Activated gamma-delta T cell treated with anti-CD3 and anti-CD28 coated beads, Interleukin-2, amount 50 U/mL, for 16 hours (primary cell): ENCODE results near the gene RGS6.

ENCODE experiments used
- DNase-seq: peaks from one replicate; pipeline ENCODE4 v3.0.0-alpha.2; 2020; ENCODE audit warnings: low read depth

RGS6 gene

DNA sequence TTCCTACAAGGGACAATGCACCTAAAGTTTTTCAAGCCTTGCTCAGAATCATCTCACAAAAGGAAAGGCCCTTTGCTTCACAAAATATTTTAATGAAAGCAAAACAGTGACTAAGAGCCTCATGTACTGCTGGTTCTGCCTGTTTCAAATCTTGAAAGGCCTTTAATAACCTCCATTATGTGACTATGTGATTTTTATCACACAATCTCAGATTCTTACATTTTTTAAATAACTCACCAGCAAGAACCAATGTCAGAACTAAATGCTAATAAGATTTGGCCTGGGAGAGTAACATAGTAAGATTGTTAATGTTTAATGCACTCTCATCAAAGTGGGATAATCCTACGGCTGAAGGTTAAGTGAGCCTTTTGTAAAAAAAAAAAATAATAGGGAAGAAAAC is 378.9 kb downstream of the RGS6 start:
- no peak for DNase-seq

DNA sequence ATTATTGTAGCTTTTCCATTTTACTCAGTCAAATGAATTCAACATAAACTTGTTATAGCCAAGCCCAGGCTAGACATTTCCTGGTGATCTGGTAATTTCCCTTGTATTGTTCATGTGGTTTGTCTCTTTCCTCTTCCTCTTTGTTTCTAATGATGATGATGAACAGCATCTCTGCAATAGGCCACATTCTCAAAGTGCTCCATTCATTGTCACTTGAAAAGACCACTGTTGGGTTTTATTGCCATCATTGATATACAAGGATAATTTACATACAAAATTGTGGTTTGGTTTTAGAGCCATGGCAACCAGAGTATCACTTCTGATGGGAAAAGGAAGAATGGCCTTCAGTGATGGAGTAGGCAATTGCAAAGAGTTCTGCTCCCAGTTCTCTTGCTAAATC is 379.3 kb downstream of the RGS6 start:
- no peak for DNase-seq

DNA sequence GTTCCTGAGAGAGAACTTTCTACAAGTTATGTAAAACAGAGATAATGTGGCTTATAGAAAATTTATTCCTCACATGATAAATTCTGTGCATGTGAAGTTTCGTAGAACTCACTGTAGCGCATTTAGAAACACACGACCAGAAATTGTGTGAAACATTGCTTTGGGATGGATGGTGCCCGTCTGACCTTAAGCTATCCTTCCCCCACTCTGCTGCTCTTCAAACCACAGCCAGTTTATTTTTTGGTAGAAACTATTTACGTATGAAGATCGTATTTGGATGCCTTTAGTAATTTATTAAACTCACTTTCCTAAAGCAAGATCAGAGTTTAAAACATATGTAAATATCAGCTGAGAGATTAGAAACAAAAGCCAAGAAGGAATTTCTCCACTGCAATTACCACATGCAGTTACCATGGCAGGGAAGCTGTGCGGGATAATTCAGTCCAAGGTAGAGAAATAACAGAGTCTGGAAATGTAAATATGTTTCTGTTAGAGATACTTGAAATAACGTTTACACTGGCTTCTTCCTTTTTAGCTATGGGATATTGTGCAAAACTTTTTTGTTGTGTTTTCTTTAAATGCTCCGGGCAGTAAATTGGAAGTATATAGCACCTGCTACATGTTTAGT is 382.7 kb downstream of the RGS6 start:
- DNase-seq, result no peak

DNA sequence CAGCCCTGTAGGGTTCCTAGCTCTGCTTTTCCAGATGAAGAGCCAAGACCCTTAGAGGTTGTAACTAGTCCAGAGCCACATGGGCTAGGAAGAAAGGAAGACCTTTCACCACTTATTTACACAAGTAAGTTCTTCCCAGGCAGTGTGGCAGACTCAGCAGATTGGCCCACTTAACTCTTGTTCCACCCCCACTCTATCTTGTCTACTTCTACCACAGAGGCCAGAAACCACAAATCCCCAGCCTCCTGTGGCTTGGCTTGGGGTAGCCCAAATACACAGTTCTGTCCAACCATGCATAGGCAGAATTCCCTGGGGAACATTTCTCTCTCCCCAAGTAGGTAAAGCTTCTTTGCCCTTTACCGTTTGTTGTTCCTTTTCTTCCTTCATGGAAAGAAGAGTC is 383.5 kb downstream of the RGS6 start:
- no peak for DNase-seq

DNA sequence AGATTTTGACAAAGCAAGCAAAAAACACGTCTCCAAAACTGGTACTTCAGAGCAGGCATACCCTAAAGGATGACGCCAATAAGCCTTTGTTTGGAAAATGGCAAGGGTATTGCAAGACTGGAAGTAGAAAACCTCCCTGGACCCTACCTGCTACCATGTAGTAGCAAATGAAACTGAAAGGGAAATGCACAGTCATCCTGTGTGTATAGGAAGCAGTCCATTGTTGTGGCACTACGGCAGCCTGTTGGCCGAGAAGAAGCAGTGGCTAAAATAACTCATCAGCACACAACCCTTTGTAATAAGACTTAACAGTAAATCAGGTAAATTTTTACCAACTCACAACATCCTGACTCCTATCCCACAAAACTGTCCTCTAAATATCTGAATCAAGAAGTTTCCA is 386.4 kb downstream of the RGS6 start:
- DNase-seq, result no peak

DNA sequence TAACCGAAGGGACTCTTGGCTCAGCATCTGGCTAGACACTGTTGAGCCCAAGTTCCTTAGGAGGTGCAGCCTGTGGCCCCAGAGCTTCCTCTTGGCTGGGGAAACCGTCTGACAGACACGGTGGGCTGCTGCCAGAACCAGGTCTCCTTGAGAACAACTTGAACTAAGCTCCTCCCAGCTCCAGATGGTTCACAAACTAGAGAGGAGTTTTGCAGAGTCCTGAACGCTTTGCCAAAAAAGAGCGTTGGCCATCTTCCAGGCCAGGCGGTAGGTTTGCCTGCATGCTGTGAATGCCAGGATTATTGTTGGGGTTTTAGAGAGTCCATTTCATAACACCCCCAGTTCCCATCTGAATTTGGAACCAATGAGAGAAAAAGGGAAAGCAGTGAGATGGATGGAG is 399.8 kb downstream of the RGS6 start:
- DNase-seq, result no peak

DNA sequence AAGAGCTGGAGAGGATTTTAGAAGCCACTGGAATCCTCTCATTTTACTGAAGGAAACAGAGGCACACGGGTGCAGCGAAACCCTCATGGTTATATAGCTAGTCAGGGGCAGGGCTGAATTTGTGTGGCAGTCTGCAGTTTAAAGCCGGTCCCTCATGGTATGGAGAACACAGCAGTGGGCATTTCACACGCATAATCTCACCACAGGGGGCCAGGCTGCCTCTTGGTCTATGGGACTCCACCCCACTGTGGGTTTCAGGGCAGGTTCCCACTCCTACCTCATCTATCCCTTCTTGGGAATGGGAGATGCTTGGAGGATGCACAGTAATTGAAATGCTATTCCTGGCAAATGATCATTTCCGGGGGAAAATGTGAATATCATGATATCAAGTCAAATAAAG is 400.6 kb downstream of the RGS6 start:
- DNase-seq, result no peak

DNA sequence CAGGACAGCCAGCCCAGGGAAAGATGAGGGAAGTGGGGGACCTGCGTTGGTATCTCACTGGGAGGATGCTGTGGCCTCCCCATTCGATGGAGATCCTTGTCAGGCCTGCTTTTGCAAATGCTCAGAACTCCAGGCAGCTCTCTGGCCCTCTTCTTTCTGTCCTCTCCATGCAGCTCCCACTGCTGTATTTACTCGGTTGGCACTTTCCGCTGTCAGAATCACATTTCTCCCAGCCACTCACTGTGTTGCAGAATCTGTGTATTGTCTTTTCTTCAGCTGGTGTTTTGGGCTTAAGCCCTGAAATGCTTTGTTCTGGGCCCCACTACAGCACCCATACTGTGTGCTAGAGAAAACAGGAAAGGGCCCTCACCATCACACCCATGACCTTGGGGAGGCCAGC is 401.1 kb downstream of the RGS6 start:
- no peak for DNase-seq

DNA sequence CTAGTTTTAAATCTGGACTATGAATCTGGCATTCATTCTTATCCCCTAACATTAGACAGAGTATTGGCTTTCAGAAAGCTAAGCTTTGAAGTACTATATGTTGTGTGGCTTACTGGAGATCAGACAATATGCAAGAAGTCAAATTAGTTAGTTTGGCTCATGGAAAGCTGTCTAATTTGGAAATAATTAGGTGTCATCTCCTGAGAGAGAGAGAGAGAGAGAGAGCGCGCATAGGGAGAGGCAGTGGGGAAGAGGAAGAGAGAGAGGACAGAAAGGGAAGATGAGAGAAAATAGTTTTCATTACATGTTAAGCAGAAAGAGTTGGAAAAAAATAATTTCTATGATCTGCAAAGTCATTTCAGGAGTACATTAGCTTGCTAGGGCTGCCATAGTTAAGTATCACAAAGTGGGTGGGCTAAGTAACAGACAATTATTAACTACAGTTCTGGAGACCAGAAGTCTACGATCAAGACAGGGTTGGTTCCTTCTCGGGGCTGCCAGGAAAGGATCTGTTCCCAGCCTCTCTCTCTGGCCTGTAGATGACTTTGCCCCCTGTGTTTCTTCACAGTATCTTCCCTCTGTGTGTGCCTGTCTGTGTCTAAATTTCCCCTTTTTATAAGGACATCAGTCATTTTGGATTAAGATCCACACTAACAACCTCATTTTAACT is 404.2 kb downstream of the RGS6 start:
- DNase-seq, result no peak

DNA sequence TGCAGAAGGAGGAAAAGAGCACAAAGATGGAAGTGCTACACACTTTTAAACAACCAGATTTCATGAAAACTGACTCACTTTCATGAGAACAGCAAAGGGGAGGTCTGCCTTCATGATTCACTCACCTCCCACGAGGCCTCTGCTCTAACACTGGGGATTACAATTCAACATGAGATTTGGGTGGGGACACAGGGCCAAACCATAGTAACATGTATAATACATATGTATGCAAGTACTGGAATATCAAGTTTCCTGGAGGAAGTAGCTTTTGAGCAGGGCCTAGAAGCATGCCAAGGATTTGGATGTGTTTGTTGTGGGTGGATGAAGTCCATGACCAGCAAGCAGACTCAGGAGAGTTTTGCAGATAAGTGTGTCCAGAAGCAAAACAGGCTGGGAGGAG is 409.0 kb downstream of the RGS6 start:
- no peak for DNase-seq

DNA sequence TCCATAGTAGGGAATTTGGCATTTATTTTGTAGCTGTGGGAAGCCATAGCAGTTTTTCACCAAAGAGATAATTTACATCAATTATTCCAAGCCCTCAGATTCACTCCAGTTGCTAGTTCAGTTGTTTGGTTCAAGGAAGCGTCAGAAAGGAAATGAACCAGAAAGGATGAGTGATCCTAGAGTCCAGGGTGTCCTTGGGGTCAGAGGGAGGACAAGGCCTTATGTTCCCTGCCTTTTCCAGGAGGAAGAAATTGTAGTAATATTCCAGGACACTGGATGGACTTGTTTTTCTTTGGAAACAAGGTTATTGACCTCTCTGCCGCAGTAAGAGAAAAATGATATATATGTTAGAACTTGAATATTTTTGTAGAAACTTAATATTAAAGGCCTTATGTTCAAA is 409.5 kb downstream of the RGS6 start:
- no peak for DNase-seq

DNA sequence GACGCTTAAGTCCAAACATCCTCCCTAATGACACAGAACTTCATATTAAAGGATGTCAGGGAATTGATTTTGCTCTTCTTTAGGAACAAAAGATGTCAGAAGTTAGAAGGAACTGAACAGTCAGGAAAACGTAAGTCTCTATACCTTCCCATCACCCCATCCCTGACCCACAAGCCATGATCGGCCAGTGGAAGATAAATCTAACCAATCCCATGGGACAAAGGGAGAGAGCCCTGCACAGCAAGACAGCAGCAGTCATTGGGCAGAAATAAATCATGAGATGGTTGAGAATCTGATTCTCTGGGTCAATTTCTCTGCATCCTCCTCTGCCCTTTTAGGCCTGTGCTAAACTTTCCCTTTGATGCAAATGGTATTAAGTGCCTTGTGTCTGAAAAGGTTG is 414.9 kb downstream of the RGS6 start:
- no peak for DNase-seq

DNA sequence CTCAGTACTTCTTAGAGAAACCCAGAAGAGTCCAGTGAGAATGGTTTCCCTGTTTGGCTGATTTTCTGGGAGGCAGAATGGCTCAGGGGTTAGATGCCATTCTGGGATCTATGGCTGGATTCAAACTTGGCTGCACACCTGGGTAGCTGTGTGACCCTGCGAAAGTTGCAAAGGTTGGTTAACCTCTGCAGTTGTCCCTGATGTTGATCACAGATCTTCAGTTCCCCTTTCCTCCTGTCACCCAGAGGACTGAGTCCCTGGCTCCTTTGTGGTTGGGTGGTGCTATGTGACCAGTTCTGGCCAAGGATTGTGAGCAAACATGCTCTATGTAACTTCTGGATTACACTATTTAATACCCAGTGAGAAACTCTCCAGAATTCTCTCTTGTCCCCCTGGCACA is 418.0 kb downstream of the RGS6 start:
- DNase-seq, result no peak

DNA sequence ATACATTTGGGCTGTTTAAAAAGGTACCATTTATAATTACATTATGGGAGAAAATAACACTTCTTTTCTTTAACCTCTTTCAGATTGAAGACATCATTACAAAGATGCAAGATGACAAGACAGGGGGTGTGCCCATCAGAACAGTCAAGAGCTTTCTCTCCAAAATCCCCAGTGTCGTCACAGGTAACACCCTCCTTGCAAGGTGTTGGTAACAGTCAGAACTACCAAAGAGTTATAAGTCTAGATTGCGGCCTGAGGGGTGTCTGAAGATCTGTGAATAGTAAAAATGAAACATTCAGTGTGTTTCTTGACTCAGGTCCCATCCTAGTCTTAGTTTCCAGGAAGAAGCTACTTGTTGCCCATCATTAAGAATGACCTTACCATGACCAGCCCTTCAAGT is 419.8 kb downstream of the RGS6 start:
- DNase-seq, result no peak

DNA sequence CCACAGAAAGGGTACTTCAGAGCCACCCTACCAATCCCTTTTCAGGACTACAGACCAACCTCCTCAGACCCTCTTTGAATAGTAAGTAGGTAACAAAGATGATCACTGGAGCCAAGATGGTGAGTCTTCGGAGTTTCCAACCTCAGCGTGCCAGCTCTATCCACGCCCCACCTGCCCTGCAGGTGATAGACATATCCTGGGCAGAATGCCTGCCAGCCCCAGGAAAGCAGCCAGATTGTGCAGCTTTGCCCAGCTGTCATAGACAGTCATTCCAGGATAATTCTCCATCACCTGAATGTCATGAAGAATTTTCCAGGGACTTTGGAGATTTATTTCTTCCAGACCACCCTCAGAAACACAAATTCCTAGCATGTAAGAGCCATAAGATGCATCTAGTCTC is 434.4 kb downstream of the RGS6 start:
- no peak for DNase-seq

DNA sequence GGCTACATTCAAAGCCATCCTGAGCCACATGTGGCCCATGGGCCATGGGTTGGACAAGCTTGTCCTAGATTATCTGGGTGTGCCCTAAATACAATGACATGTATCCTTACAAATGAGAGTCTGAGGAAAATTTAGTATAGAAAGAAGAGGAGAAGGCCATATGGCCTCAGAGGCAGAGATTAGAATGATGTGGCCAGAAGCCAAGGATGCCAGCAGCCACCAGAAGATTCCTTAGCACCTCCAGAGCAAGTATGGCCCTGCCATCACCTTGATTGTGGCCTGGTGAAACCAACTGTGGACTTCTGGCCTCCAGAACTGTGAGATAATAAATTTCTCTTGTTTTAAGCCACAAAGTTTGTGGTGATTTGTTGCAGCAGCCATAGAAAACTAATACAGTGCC is 436.9 kb downstream of the RGS6 start:
- no peak for DNase-seq

DNA sequence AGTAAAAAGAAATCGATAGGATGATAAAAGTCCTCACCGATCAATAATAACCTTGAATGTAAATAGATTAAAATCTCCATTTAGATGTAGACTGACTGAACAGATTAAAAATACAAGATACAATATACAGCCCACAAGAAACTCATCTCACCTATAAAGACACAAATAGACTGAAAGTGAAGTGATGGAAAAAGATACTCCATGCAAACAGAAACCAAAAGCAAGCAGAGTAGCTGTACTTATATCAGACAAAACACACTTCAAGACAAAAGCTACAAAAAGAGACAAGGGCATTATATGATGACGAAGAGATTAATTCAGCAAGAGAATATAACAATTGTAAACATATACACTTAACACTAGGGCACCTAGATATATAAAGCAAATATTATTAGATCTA is 444.8 kb downstream of the RGS6 start:
- no peak for DNase-seq

DNA sequence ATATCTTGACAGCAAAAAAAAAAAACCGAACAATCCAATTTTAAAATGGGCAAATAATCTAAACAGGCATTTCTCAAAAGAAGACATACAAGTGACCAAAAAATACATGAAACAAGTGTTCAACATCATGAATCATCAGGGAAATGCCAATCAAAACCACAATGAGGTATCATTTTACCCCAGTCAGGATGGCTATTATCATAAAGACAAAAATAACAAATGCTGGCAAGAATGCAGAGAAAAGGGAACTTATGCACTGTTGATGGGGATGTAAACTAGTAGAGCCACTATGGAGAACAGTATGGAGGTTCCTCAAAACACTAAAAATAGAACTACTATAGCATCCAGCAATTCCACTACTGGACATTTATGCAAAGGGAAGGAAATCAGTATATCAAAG is 448.2 kb downstream of the RGS6 start:
- no peak for DNase-seq

DNA sequence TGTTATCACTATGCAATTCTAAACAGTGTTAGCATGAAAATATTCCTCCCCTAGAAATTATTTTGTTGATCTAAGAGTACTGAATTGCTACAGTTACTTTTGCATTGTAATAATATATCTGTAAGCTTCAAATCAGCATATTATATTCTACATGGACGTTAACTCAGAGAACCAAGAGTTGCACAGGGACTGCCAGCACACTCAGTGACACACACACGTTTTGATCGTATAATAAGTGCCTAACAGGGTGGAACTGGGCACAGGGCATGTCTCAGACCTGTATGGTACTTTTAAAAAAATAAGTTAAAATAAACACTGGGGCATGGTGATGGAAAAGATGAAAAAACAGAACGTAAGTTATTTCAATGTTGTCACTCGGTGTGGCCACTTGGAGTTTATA is 451.6 kb downstream of the RGS6 start:
- DNase-seq, result no peak

DNA sequence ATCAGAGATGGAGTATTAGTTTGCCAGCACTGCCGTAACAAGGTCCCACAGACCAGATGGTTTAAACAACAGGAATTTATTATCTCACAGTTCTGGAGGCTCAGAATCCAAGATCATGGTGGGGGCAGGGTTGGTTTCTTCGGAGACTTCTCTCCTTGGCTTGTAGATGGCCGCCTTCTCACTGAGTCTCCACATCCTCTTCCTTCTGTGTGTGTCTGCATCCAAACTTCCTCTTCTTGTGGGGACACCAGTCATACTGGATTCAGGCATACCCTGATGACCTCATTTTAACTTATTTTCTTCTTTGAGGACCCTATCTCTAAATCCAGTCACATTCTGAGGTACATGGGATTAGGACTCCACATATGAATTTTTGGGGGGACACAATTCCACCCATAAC is 455.5 kb downstream of the RGS6 start:
- DNase-seq, result no peak

DNA sequence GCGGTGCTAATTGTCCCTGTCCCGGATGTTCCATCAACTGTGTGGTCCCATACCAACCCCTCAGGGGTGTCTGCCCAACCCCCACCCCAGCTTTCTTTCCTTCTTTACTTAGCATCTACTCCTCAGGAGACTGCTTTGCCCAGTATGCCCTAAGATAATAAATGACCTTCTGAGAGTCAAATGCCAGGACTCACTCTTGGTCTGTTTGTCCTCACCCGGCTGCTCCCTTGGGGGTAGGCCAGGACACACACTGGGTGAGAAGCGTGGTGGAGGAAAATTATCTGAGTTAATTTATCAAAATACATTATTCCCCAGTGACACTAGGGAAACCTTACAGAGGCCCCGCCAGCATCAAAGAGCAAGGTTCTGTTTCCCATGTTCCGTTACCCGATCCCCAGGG is 457.0 kb downstream of the RGS6 start:
- DNase-seq, result no peak

DNA sequence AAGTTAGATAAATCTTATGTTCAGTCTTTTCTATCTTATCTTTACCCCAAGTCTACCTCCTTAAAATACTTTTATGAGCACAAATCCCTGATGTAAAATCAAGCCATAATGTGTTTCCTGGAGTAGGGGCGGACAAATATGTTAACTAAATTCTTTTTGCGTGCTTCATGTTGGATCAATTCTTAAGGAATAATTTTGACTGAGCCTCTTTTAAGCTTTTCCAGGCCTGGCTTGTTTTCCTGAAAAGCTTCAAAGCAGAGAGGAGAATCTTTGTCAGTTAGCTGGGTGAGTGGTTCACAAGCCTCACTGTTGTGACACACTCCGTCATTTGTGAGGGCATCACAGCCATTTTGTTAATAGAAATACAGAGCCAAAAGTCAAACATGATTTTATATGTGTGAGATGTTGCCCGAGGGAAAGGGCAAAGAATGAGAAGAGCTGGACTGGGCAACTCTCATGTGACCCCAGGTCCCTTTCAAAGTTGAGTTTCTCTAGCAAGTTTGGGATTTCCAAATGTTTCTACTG is 468.9 kb downstream of the RGS6 start:
- no peak for DNase-seq

DNA sequence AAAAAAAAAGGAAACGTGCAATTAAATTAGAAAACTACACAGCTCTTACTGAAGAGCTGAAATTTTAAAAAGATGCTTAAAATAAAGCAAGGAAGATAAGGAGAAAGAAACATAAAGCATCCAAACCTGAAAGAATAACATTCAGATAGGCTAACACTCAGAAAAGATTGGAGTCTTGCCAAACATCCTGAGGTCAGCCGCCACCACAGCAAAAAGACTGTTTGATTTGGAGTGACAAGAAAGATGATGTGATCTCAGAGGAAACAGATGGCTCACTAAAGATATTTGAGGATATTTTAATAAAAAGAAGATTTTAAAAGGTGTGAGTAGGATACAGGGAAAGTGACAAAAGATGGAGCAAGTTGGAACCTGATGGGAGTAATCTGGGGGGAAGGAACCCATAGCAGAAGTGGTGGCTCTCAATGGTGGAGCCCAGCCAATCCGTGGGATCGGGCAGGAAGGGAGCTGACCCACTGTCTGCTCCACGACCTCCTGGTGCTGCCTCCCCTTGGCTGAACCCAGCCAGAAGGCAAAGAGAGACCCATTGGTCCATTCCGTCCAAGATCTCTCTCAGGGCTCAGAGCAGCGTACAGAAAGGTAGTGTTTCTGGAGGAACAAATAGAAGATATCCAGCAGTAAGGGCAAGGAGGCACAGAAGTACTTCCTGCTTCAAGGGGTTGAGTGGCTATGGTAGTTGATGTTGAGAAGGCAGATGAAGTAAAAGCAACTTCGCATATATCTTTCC is 469.6 kb downstream of the RGS6 start:
- no peak for DNase-seq
